Activated CD4-positive, alpha-beta memory T cell treated with anti-CD3 and anti-CD28 coated beads for 36 hours (primary cell): ENCODE measurements around the gene ARHGEF12. TPM values are rescaled to one million over a fixed set of nuclear protein-coding genes. Genes with fewer than 3 reads are reported as not detected.

ENCODE experiments used
- CTCF ChIA-PET: fragments of 350-600 bp; sonication (Branson Sonifier 250); formaldehyde crosslinking; loops from one replicate; lab custom pipeline; 2021; ENCODE audit warnings: antibody characterized with exemption, inconsistent platforms; lab: Charles Lee
- POLR2A ChIA-PET: fragments of 350-600 bp; sonication (Branson Sonifier 250); formaldehyde crosslinking; loops from one replicate; lab custom pipeline; 2021; ENCODE audit warnings: antibody characterized with exemption; lab: Charles Lee
- DNase-seq: peaks from one replicate; pipeline ENCODE4 v3.0.0-alpha.2; 2020
- H3K27ac Mint-ChIP-seq: one replicate; pipeline ENCODE4 v1.8.0; 2021; ENCODE audit warnings: mixed read lengths
- H3K27me3 Mint-ChIP-seq: one replicate; pipeline ENCODE4 v1.8.0; 2021; ENCODE audit warnings: mixed read lengths
- H3K36me3 Mint-ChIP-seq: one replicate; pipeline ENCODE4 v1.8.0; 2021; ENCODE audit warnings: mixed read lengths
- H3K4me1 Mint-ChIP-seq: one replicate; pipeline ENCODE4 v1.8.0; 2021; ENCODE audit warnings: low read depth, mixed read lengths
- H3K4me3 Mint-ChIP-seq: one replicate; pipeline ENCODE4 v1.8.0; 2021; ENCODE audit warnings: mild to moderate bottlenecking, mixed read lengths
- H3K9me3 Mint-ChIP-seq: one replicate; pipeline ENCODE4 v1.8.0; 2021; ENCODE audit warnings: mixed read lengths
- intact Hi-C: fragments of 100-400 bp; cut with micrococcal nuclease; formaldehyde crosslinking; loops from one replicate; pipeline ENCODE4 v1.15.1; 2023
- total RNA-seq, 2 experiments: library from RNA; stranded (reverse); gene quantifications; one replicate each; pipeline ENCODE4 v1.2.3, GENCODE V29; 2021

ARHGEF12 gene
- total RNA-seq, 2 experiments from 2014 or later, result 16.4 to 16.9 TPM

DNA sequence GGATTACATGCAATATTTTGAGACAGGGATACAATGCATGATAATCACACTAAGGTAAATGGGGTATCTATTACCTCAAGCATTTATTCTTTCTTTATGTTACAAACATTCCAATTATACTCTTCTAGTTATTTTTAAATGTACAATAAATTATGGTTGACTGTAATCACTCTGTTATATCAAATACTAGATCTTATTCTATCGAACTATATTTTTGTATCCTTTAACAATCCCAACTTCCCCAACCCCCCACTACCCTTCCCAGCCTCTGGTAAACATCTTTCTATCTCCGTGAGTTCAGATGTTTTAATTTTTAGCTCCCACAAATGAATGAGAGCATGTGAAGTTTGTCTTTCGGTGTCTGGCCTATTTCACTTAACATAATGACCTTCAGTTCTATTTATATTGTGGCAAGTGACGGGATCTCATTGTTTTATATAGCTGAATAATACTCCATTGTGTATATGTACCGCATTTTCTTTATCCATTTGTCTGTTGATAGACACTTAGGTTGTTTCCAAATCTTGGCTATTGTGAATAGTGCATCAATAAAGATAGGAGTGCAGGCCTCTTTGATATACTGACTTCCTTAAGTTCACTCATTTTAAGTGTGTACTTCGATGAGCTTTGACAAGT is 40.5 kb downstream of the ARHGEF12 start:
- no peak for DNase-seq
- no peaks in the 10 kb centered on the region for H3K4me1 Mint-ChIP-seq
- CTCF ChIA-PET, result no interaction called here
- intact Hi-C loops, result no loop called here
- H3K36me3 Mint-ChIP-seq, result peaks cover 4% of the 10 kb centered on the region
- H3K27me3 Mint-ChIP-seq, result peaks cover 5% of the 10 kb centered on the region
- peaks cover 14% of the 10 kb centered on the region for H3K9me3 Mint-ChIP-seq
- POLR2A ChIA-PET, result no interaction called here
- H3K27ac Mint-ChIP-seq, result no peak overlapping the region
- no peak overlapping the region for H3K4me3 Mint-ChIP-seq

DNA sequence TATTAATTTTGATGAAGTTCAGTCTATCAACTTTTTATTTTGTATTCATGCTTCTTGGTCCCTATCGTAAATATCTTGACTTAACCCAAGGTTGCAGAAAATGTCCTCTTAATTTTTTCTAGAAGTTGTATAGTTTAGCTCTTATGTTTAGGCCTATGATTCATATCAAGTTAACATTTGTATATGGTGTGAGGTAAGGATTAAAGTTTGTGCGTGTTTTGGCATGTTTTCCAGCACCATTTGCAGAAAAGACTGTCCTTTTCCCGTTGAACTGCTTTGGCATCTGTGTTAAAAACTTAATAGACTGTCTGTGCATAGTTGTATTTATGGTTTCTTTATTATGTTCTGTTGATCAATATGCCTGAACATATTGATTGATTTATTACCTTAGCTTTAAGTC is 42.3 kb downstream of the ARHGEF12 start:
- Mint-ChIP-seq H3K4me3 (no peak overlapping the region), H3K9me3 (peaks cover 14% of the 10 kb centered on the region), H3K27me3 (peaks cover 5% of the 10 kb centered on the region), H3K4me1 (no peaks in the 10 kb centered on the region), H3K36me3 (peaks cover 4% of the 10 kb centered on the region), H3K27ac (no peak overlapping the region)
- POLR2A ChIA-PET, result no interaction called here
- intact Hi-C loops, result no loop called here
- CTCF ChIA-PET, result no interaction called here
- no peak for DNase-seq

DNA sequence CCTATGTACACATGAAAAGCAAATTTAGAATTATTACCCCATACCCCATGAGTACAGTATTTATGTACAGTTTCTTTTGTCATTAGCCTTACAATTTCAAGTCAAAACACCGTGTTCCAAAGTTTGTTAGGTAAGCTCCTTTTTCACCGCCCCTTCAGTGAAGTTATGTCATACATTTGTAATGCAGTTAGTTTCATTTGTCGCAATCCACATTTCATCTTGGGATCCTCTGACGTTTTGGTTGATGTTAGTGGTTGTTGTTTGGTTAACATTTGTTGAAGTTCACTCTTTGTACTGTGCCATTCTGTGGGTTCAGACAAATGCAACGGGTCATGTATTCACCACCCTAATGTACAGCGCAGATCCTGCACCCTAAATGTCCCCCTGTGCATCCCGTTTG is 45.2 kb downstream of the ARHGEF12 start:
- no peak for DNase-seq
- H3K36me3 Mint-ChIP-seq, result peaks cover 4% of the 10 kb centered on the region
- intact Hi-C loops, result no loop called here
- H3K27me3 Mint-ChIP-seq, result peaks cover 13% of the 10 kb centered on the region
- POLR2A ChIA-PET, result no interaction called here
- CTCF ChIA-PET, result no interaction called here
- H3K27ac Mint-ChIP-seq, result no peak overlapping the region
- H3K9me3 Mint-ChIP-seq, result peaks cover 14% of the 10 kb centered on the region
- no peaks in the 10 kb centered on the region for H3K4me1 Mint-ChIP-seq
- H3K4me3 Mint-ChIP-seq, result no peak overlapping the region

DNA sequence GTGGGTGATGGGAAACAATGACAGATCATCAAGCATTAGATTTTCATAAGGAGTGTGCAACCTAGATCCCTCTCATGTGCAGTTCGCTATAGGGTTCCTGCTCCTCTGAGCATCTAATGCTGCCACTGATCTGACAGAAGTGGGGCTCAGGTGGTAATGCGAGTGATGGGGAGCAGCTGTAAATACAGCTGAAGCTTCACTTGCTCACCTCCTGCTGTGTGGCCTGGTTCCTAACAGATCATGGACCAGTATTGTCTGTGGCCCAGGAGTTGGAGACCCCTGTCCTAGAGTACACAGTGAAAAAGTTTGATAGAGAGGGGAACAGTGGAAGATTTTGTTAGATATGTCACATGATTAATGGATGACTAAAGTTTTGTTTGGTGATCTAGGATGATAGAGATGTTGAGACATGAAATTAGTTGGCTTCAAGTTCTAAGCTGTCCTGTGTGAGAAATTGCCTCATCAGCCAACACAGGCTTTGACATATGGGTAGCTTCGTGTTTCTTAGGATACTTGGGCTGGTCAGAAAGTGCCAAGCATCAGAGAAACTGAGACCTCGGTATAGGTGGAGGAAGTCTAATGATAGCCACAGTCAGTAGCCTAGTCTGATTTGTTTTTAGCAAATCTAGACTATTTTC is 47.4 kb downstream of the ARHGEF12 start:
- CTCF ChIA-PET, result no interaction called here
- intact Hi-C loops, result no loop called here
- Mint-ChIP-seq H3K36me3 (peaks cover under 1% of the 10 kb centered on the region), H3K27ac (no peak overlapping the region), H3K4me3 (no peak overlapping the region), H3K27me3 (peaks cover 15% of the 10 kb centered on the region), H3K4me1 (no peaks in the 10 kb centered on the region), H3K9me3 (peaks cover 3% of the 10 kb centered on the region)
- POLR2A ChIA-PET, result no interaction called here
- no peak for DNase-seq

DNA sequence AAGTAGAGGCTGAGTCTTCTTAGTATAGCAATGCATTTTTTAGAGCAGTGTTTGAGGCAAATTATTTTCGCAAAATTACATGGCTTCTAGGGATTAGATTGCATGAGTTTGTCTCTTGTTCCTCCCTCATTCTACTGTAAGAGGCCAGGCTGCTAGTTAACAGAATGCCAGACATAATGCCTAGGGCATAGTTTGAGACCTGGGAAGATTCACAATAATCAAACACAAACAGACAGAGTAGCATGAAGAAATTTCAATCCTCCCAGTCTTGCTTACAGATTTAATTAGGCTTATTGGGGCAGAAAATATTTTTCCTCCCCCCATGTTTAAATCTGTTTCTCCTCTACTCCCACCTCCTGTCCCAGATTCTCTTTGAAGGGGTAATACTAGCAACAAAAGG is 48.3 kb downstream of the ARHGEF12 start:
- CTCF ChIA-PET, result no interaction called here

DNA sequence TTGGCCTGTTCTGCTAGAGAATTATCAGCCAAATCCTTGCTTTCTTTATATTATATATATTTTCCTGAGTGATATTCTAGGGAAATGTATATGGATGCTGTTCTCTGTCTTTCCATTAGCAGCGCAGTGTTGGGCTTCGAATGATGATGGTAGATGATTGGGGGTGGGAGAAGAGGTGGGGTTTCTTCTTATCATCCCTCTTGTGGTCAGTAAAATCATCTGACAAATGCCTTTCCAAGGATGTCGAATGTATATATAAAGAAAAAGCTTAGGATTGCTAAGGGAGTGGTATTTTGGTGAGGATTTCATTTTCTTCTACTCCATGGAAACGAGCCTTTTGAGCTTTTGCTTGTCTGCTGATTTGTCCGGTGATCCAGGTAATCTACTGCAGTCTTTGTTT is 48.9 kb downstream of the ARHGEF12 start:
- H3K4me3 Mint-ChIP-seq, result no peak overlapping the region
- peaks cover 20% of the 10 kb centered on the region for H3K27me3 Mint-ChIP-seq
- POLR2A ChIA-PET, result no interaction called here
- H3K4me1 Mint-ChIP-seq, result no peaks in the 10 kb centered on the region
- CTCF ChIA-PET, result no interaction called here
- intact Hi-C loops, result no loop called here
- H3K27ac Mint-ChIP-seq, result no peak overlapping the region
- no peak for DNase-seq
- no peaks in the 10 kb centered on the region for H3K36me3 Mint-ChIP-seq
- H3K9me3 Mint-ChIP-seq, result peaks cover 5% of the 10 kb centered on the region

More for the DNA sequence above, 48.3 kb downstream of the ARHGEF12 start:
- no peak overlapping the region for H3K27ac Mint-ChIP-seq
- no peaks in the 10 kb centered on the region for H3K9me3 Mint-ChIP-seq
- no peaks in the 10 kb centered on the region for H3K4me1 Mint-ChIP-seq
- POLR2A ChIA-PET, result no interaction called here
- peaks cover 15% of the 10 kb centered on the region for H3K27me3 Mint-ChIP-seq
- DNase-seq, result no peak
- intact Hi-C loops, result no loop called here
- H3K36me3 Mint-ChIP-seq, result no peaks in the 10 kb centered on the region
- no peak overlapping the region for H3K4me3 Mint-ChIP-seq

DNA sequence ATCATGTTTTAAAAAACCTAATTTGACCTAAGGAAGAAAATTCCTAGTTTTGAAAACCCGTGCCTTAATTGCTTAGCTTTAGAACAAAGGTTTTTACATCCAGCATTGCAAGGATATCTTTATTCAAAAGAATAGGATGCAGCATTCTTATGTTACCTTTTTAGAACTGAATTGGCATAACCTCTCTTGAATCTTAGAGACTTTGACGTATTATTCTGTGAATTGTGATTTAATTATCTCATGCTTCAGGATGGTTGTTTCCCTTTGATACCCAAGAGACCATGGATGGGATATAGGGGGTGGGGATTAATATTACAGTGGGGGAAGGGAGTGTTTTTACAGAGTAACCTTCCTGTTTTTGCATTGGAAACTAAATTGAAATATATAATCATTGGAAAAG is 49.4 kb downstream of the ARHGEF12 start:
- peaks cover 5% of the 10 kb centered on the region for H3K9me3 Mint-ChIP-seq
- H3K4me1 Mint-ChIP-seq, result no peaks in the 10 kb centered on the region

DNA sequence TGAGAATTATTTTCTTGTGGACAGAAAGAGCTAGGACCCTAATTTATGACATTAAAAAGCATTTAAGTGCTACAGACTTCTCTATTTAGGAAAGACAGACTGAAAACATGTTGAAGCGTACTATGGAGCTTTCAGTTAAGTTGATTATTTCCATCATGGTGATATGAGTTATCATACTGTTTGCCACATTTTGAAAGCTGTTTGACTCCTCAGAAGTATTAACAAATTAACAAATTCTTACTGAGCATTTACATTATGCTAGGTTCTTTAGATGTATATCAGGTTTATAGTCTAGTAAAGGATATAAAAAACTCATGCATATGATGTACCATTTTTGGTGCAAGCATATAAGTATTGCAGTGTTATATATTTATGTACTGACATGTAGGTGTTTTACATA is 50.1 kb downstream of the ARHGEF12 start:
- ChIA-PET POLR2A (no interaction called here), CTCF (no interaction called here)
- intact Hi-C loops, result no loop called here
- Mint-ChIP-seq H3K27me3 (peaks cover 22% of the 10 kb centered on the region), H3K9me3 (peaks cover 5% of the 10 kb centered on the region), H3K4me1 (no peaks in the 10 kb centered on the region), H3K36me3 (no peaks in the 10 kb centered on the region), H3K4me3 (no peak overlapping the region), H3K27ac (no peak overlapping the region)
- no peak for DNase-seq

More for the DNA sequence above, 49.4 kb downstream of the ARHGEF12 start:
- peaks cover 24% of the 10 kb centered on the region for H3K27me3 Mint-ChIP-seq
- ChIA-PET POLR2A (no interaction called here), CTCF (no interaction called here)
- H3K36me3 Mint-ChIP-seq, result no peaks in the 10 kb centered on the region
- intact Hi-C loops, result no loop called here
- no peak for DNase-seq
- H3K4me3 Mint-ChIP-seq, result no peak overlapping the region
- no peak overlapping the region for H3K27ac Mint-ChIP-seq

DNA sequence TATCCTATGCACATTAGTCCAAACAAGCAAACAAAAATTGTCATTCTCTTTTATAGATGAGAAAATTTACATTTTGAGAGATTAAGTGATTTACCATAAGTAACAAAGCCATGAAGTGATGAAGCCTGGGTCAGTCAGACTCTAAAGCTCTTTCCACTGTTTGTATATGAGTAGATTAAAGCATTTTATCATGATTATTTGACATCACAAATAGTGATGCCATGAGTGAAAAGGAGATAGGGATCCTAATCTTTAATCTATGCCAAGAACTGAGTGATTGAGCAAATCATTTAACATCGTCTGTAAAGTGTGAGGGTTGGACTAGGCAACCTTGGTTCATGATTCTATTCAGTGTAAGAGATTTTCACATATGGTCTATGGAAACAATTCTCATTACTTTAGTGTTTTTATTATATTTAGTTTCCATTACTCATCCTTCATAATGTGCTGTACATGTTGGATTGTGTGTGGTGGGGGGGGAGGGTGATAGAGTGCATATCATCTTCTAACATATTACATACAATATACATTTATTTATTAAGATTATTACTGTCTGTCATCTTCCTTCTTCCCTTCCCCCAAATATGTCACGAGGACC is 50.7 kb downstream of the ARHGEF12 start:
- Mint-ChIP-seq H3K27ac (no peak overlapping the region), H3K4me1 (no peaks in the 10 kb centered on the region), H3K4me3 (no peak overlapping the region), H3K27me3 (peaks cover 22% of the 10 kb centered on the region), H3K36me3 (no peaks in the 10 kb centered on the region), H3K9me3 (peaks cover 5% of the 10 kb centered on the region)
- intact Hi-C loops, result no loop called here
- POLR2A ChIA-PET, result no interaction called here
- DNase-seq, result no peak
- CTCF ChIA-PET, result no interaction called here

DNA sequence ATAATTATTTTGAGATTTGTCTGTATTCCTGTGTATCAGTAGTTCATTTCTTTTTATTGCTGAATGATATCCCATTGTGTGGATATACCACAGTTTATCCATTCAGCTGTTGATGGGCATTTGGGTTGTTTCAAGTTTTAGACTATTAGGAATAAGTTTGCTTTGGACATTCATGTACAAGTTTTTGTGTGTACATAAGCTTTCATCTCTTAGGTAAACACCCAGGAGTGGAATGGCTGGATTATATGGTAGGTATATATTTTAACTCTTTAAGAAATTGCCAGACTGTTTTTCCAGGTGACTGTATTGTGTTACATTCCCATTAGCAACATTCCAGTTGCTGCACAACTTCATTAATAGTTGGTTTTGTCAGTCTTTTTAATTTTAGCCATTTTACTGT is 52.0 kb downstream of the ARHGEF12 start:
- H3K27me3 Mint-ChIP-seq, result peaks cover 22% of the 10 kb centered on the region
- CTCF ChIA-PET, result no interaction called here

DNA sequence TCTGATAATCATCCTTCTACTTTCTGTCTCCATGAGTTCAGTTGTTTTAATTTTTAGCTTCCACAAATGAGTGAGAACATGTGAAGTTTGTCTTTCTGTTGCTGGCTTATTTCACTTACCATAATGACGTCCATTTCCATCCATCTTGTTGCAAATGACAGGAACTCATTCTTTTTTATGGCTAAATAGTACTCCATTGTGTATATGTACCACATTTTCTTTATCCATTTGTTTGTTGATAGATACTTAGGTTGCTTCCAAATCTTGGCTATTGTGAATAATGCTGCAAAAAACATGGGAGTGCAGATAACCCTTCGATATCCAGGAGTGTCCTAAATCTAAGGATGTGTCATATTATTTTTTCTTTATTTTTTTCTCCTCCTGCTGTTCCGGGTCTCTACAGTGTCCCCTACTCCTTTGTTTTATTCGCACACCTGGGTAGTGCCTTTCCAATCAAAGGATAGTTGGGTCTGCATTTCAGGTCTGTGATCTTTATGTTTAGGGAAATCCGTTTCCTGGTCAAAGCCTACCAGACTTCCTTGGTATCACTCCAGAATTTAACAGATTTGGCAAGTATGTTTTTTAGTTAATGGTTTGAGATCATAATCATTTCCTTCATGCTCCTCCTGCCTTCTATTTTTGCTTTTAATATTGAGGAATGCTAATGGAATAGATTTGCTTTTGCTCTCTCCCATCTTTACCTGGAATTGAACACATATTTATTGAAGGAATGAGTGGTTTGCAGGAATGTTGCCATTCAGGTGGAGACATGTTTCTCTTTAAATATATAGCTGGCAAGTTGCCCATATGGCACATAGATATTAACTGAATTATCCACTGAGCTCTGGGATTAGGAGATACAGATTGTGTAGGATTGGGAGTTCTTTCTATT is 53.7 kb downstream of the ARHGEF12 start:
- ChIA-PET POLR2A (interaction anchor here (0.6 kb wide), 1 partner anchor 49 kb away, joined by 3 read pairs; no protein-coding TSS in a partner anchor), CTCF (interaction anchor here (1.2 kb wide), 1 partner anchor 154 kb away, joined by 3 read pairs; no protein-coding TSS in a partner anchor)
- no peaks in the 10 kb centered on the region for H3K4me1 Mint-ChIP-seq
- no peak overlapping the region for H3K4me3 Mint-ChIP-seq
- DNase-seq, result no peak
- no peak overlapping the region for H3K27ac Mint-ChIP-seq
- H3K9me3 Mint-ChIP-seq, result peaks cover 5% of the 10 kb centered on the region
- intact Hi-C loops, result no loop called here
- H3K27me3 Mint-ChIP-seq, result peaks cover 17% of the 10 kb centered on the region
- no peaks in the 10 kb centered on the region for H3K36me3 Mint-ChIP-seq

More for the DNA sequence above, 52.0 kb downstream of the ARHGEF12 start:
- Mint-ChIP-seq H3K4me1 (no peaks in the 10 kb centered on the region), H3K36me3 (no peaks in the 10 kb centered on the region), H3K4me3 (no peak overlapping the region), H3K27ac (no peak overlapping the region), H3K9me3 (peaks cover 5% of the 10 kb centered on the region)
- intact Hi-C loops, result no loop called here
- no peak for DNase-seq
- POLR2A ChIA-PET, result no interaction called here

DNA sequence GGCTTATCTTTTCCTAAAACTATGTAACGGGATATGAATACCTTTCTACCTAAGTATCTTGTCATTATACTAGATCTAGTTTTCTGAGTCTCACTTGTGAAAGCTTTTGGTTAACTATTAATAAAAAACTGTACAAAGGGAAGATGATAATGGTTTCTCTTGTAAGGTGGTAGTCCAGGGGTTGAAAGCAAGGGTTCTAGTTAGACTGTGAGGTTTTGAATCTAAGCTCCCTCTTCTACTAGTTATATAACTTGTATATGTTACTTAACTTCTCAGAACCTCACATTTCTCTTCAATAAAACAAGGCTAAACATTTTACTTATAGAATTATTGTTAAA is 54.3 kb downstream of the ARHGEF12 start:
- intact Hi-C loops, result no loop called here
- no peaks in the 10 kb centered on the region for H3K4me1 Mint-ChIP-seq
- no peak overlapping the region for H3K27ac Mint-ChIP-seq
- H3K9me3 Mint-ChIP-seq, result peaks cover 5% of the 10 kb centered on the region
- no peak overlapping the region for H3K4me3 Mint-ChIP-seq
- DNase-seq, result no peak
- ChIA-PET POLR2A (interaction anchor here (0.6 kb wide), 1 partner anchor 49 kb away, joined by 3 read pairs; no protein-coding TSS in a partner anchor), CTCF (interaction anchor here (1.2 kb wide), 1 partner anchor 155 kb away, joined by 3 read pairs; no protein-coding TSS in a partner anchor)
- H3K27me3 Mint-ChIP-seq, result peaks cover 21% of the 10 kb centered on the region
- no peaks in the 10 kb centered on the region for H3K36me3 Mint-ChIP-seq
